CD4-positive, alpha-beta T cell treated with Interferon gamma for 1 hour (primary cell): ENCODE measurements around the gene CMC2.

Source experiments
- DNase-seq: peaks from one replicate; pipeline ENCODE4 v3.0.0-alpha.2; 2020

The CMC2 gene

DNA sequence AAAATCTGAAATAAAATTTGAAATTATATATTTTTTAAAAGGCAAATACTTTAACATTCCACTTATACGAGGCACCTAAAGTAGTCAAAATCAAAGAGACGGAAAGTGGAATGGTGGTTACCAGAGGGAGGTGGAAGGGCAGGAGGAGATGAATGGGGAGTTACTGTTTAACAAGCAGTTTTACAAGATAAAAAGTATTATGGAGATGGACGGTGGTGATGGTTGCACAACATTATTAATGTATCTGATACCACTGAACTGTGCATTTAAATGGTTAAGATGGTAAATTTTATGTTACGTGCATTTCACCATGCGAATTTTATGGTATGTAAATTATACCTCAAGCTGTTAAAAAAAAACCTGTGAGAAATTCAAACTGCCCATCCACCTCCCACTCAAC is 5.4 kb downstream of the CMC2 start:
- no peak for DNase-seq

DNA sequence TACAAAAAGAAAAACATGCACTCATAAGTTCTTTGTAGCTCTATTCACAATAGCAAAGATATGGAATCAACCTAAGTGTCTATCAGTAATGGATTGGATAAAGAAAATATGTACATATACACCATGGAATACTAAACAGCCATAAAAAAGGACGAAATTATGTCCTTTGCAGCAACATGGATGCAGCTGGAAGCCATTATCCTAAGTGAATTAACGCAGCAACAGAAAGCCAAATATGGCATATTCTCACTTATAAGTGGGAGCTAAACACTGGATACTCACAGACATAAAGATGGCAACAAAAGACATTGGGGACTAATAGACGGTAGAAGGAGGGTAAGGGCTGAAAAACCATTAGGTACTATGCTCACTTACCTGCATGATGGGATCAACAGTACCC is 5.8 kb downstream of the CMC2 start:
- no peak for DNase-seq

DNA sequence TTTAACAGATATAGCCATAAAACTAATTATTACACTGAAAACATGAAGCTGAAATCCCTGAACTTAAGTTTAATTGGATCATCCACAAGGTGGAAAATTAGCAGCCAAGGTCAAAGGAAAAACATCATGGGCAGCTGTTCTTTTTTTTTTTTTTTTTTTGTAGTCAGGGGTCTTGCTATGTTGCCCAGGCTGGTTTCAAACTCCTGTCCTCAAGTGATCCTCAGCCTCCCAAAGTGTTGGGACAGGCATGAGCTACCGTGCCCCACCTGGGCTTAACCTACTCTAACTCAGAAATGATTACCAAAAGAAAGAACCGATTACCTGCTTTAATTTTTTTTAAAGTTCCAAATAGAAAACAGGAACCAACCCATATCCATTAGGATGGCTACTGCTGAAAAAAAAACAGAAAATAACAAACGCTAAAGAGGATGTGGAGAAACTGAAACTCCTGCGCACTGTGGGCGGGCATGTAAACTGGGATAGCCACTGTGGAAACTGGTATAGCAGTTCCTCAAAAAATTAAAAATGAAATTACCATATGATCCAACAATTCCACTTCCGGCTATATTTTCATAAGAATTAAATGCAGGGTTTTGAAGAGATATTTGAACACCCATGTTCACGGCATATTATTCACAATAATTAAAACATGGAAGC is 8.6 kb downstream of the CMC2 start:
- no peak for DNase-seq

DNA sequence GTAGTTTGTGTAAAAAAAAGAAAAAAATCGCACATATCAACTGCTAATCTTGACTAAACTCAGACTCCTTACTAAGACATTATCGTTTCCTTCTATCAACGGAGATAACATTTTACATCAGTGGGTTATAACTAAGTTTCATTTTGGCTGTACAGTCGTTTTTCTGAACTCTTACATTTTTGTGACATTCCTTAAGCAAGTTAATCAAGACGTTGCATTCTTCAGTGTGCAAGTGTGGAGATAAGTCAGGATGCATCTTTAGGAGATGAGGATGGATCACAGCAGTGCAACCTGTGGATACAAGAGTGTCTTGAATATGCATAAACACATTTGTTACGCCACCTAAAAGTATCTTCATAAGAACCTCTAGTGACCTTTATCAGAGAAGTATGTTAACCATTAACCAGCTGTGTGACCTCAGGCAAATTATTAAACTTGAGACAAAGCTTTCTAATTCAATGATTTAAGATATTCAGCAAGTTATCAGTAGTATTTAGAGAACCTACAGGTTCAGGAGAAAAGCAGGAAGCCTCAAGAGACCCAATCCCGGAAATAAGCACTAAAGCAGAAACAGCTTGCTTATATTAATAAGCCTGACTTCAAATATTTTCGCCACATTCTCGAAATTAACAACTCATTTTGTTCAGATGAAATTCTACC is 9.4 kb downstream of the CMC2 start:
- DNase-seq: no peak

DNA sequence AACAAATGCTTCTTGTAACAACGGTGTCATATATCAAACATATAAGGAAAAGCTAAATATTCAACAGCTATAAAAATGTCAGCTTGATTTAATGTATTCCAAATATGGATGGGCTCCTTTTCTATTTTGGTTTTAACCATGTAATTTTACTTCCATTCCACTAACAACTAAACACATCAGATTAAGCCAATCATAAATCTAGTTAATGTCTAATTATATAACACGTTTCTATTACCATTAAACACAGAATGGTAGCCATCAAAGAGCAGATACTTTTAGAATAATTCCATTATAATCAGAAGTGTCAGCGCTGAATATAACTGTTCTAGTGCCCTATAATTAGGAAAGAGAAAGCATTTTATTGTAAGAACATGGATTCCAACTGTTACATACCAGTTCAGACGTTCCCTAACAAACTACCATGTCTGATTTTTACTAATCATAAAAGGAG is 10.0 kb downstream of the CMC2 start:
- DNase-seq: no peak

DNA sequence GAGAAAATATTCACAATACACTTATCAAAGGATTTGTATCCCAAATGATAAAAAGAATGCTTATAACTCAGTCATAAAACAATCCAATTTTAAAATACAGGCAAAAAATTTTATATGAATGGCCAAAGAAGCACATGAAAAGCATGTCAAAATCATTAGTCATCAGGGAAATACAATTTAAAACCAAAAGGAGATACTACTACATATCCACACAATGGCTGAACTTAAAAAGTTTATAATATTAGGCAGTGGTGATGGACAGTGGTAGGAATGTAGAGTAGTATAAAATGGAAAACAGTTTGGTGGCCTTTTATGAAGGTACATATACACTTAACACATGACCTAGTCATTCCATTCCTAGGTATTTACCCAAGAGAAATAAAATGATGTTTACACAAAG is 12.2 kb downstream of the CMC2 start:
- no peak for DNase-seq

DNA sequence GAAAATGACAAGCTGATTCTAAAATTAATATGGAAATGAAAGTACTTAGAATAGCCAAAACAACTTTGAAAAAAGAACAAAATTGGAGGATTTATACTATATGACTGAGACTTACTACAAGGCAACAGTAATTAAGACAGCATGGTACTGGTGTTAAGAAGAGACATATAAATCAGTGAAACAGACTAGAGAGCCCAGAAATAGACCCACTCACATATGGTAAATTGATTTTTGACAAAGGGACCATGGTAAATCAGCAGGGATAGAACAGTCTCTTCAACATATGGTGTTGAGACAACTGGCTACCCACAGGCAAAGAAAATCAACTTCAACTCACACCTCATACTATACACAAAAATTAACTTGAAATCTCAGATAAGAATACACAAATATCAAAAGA is 12.9 kb downstream of the CMC2 start:
- DNase-seq: no peak

DNA sequence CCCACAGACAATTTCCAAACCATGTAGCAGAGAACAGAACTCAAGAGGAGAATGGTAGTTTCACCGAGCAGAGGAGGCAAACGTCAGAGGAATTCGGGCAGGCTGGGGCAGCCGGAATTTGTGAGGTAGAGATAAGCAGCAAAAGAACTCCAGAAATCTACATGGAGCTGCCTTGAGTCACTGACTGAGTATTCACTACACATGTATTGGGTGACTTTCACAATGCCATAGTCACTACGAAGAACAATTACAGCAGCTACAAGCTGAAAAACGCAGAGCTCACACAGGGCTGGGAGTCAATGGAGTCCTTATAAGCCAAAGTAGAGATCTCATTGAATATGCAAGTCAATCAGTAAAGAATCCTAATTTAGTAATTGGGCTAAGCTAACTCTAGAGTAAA is 13.4 kb downstream of the CMC2 start:
- no peak for DNase-seq

DNA sequence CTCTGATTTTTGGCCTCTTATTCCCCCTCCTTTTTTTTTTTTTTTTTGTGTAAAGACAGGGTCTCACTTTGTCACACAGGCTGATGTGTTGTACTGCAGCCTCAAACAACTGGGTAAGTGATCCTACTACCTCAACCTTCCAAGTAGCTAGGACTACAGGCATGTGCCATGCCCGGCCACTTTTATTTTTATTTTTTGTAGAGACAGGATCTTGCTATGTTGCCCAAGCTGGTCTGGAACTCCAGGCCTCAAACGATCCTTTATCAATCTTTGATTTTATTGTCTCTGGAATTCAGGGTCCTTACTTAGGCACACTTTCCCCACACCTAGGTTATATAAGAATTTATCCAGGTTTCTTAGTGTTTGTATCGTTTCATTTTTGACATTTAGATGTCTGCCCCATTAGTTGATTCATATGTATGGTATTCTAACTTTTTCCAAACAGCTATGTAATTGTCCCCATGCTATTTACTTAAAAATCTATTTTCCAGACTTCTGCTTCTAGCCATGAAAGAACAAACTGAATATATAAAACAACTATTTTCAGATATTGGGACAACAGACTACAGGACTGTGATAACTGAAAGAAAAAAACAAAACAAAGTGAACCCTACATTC is 13.9 kb downstream of the CMC2 start:
- no peak for DNase-seq

DNA sequence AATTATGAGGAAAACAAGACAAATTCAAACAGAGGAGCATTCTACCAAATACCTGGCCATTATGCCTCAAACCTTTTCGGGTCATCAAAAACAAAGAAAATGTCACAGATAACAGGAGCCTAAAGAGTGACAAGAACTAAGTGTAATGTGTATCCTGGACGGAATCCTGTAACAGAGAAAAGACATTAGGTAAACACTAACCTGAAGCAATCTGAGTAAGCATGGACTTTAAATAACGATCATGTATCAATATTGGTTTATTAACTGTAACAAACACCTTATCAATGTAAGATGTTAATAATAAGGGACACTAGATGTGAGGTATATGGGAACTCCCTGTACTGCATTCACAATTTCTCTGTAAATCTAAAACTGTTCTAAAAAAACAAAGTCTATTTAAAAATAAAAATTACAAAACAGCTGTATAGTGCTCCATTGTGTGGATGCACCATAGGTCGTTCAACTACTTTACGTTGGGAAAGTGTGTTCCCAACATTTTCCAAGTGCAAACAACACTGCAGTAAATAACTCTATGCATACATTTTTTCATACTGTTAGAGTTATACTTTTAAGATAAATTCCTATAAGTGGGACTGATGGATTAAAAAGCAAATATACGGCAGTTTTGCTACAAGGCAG is 14.8 kb downstream of the CMC2 start:
- DNase-seq: no peak

DNA sequence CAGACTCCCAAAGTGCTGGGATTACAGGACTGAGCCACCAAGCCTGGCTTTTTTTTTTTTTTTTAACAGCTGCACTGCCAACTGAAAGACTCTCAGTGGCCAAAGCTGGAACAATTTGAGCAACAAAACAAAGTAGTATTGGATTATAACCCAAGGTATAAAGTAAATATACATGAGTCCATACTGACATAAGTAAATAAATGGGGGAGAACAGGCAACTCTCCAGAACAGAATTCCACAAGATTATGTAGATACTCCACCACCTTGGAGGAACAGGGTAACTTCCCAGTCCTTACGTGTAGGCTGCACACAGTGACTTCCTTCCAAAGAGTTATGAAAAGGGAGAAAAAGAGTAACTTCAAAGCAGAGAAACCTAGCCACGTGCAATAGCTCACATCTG is 15.7 kb downstream of the CMC2 start:
- DNase-seq: no peak

DNA sequence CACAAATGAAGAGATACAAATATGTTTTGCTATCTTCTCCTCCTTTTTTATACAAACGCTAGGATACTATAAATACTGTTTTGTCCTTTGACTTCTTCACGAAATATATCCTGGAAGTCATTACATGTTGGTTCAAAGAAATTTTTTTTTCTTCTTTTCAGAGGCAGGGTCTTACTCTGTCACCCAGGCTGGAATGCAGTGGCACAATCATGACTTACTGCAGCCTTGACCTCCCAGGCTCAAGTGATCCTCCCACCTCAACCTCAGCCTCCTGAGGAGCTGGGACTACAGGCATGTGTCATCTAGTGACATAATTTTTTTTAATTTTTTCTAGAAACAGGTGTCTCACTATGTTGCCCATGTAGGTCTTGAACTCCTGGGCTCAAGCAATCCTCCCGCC is 16.1 kb downstream of the CMC2 start:
- DNase-seq: no peak

DNA sequence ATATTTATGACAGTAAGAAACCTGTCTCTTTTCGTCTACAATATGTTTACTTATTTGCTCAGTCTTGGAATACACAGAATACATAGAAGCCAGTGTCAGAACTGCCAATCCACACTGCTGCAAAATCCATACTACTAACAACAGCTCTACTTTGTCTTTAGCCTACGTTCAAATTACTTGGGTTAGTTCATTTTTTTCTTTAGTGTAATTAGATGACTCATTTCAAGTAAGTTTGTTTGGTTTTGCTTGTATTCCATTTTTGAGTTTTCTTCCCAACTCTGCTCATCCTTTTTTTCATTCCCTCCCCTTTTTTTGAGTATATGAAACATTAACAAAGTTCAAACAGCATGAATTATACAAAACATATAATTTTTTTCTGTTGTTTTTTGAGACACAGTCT is 16.9 kb downstream of the CMC2 start:
- DNase-seq: no peak

DNA sequence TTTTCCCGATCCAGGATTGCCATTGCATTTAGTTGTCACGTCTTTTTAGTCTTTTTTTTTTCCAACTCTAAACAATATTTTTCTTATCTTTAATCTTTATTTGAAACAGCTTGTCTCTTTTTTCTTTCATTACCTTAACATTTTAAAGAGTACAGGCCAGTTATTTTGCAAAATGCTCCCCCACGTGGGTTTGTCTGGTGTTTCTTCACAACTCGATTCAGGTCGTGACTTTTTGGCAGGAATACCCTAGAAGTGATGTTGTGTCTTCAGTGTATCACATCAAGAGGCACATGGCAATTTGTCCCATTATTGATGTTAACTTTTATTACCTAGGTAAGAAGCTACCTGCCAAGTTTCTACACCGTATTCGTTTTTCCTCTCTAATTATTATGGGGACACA is 17.9 kb downstream of the CMC2 start:
- DNase-seq: no peak

DNA sequence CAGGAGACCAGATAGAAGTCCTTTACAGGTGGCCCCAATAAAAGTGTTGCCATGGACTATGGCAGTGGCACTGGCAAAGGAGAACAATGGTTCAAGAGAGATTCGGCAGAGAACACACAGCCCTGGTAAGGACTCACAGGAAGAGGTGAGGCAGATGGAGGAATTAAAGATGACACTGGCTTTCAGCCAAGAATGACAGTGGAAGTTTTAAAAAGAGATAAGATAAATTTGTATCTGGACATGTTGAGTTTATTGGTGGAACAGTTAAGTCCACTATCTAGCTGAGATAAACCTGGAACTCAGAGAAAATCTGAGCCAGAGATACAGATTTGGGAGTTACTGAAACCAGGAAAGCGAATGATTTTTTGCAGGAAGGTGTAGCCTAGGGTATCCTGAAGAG is 20.1 kb downstream of the CMC2 start:
- no peak for DNase-seq

DNA sequence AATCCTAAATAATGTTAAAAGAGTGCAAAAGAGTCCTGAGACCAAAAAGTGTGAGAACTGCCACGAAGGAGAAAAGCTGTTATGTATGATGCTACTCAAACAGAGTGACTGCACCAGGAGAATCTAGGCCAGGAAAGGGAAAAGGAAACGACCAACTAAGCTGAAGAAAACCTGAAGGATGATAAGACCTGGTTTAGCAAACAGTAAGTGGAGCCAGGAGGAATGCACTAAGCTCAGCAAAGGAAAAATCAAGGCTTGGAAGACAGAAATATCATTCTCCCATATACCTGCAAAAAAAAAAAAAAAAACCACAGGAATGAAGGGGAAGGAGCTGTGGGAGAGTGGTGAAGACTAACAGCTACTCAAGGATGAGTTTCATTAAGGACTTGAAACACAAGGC is 21.1 kb downstream of the CMC2 start:
- DNase-seq: no peak

DNA sequence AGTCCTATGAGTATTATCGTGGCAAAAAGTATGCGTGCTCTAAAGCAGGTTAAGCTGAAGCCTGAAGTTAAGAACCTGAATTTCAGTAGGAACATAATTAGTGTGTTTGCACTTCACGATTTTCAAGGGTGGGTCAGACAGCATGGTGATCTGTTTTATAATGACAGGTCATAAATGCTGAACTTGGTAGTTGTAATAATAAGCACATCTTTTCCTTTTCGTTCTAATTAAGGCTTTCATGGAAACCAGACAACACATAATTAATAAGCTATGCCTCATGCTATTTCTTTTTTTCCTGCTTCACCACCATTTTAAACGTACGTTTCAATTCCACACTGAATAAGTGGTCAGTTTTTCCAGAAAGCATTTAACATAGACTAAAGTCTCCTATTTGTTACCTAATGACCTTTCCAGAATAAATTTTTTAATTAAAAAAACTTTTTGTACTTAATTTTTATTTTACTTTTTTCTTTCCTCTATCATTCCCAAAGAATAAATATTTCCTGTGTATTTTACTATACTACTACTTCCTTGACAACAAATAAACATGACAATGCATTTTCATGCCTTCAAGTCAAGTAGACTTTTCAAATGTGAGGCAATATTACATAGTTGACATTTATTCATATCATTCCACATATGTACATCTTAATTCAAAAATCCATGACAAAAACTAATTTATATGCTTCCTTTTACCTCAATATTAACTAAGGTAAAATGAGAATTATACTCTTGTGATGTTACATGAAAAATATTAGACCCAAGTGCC is 22.4 kb downstream of the CMC2 start:
- no peak for DNase-seq

DNA sequence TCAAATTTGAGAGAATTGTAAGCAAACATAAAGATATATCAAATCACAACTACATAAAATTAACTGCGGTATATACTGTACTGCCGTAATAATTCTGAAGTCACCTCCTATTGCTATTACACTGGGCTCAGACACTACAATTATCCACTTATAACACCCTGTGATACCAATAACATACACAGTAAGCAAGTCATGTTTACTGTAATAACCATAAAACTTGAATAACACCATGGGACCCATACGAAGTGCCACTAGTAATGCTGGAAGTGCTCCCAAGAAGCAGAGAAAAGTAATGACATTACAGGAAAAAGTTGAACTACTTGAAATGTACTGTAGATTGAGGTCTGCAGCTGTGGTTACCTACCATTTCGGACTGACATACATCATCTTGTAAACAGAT is 24.0 kb downstream of the CMC2 start:
- no peak for DNase-seq

DNA sequence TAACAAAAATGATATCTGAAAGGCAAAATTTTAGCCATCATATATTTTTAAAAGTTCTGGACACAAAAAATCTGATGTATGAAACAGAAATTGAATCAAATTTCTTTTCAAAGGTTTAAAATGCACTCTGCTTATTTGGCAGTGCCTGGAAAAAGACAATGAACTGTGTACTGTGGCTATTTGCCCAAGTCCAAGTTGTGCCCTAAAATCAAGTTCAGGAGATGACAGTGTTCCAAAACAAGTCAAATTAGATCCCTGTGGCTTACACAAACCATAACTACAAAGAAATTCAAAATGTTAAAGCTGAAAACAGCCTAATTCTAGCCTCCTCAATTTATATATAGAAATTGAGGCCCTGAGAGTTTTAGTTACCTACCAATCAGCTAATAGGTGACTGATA is 25.6 kb downstream of the CMC2 start:
- DNase-seq: no peak

DNA sequence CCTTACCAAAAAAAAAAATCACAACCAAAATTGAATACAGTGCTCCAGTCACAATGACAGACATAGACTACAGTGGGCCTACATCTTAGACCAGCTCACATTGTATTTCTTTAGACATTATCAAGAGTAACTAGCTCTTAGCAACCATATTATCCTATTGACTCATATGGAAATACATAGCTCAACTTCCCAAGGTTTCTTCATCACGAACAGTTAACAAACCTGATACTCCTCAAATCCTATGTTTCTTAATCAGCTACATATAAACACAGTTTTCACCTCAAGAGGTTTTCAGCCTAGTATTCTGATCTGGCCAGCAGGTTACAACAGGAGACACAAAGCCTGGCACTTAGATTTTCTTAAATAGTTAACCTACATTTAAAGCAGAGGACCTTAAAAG is 29.7 kb downstream of the CMC2 start:
- no peak for DNase-seq

DNA sequence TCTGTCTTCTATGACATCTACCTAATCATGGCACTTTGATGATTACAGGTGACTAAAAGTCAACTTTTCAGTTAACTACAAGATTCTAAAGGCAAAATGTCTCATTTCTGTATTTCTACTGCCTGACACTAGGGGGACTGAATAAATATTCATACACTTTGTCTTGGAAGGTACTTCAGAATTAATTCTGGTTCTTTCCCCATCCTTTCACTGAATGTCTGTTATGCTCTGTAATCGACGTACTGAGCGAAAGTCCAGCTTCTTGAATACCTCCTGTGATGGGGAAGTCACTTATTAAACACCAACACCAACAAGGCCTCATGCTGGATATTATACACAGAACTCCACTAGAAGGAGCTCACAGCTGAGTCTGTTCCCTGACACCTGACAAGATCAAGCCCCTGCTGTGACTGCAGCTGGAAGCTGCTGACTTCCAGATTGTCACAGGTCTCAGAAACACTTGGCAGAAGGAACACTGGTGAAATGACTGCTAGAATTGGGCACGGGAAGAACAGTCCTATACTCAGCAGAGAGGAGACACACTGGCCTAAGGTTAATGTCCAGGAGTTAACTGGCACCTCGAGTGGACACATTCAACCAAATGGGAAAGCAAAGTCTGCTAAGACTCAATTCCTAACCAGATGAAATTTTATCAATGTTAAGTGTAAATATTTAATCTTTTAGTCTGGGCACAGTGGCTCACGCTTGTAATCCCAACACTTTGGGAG is 31.9 kb downstream of the CMC2 start:
- DNase-seq: no peak

DNA sequence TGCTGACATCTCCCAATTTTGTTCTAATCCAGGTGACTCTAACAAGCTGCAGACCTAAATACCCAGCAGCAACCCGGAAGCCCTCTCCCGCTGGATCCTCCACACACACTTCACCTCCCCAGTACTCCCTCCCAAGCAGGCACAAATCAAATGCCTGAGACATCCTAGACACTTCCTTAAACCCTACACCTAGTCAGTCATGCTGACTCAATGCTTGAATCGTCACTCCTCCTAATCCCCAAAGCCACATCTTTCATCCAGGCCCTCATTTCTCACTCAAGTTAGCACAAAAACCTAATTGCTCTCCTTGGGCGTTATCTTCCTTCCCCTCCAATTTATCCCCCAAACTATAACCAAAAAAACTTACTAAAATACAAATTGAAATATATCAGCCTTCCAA is 32.7 kb downstream of the CMC2 start:
- no peak for DNase-seq

DNA sequence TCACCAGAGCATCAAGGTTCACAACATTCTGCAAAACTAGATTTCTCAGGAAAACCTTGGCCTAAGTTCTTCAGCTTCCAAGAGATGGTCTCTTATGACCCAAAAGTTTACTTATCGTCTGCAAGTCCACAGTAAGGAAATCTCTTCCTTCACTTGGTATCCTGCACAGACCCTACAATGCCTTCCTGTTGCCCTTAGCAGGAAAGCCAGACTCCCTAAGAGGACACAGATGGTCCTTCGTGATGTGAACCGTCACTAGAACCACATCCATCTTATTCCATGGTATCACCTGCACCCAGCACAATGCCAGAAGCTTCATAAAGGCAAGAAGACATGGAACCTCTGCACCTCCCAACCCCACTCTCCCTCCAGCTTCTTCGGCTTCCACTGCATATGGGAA is 34.1 kb downstream of the CMC2 start:
- DNase-seq: no peak
